Mammary epithelial cell (primary cell): Measurements from ENCODE around the gene SLC15A3.

Experiments
- EZH2 ChIP-seq: IDR thresholded peaks from 2 replicates; pipeline ENCODE4 v1.6.1; 2012; ENCODE audit warnings: low read length, inconsistent platforms, borderline replicate concordance
- TF ChIP-seq, protein P1 (sequence below), 2 donors: IDR thresholded peaks in 1 of 2; conservative IDR thresholded peaks in 1 of 2; 2 replicates each; pipeline ENCODE4 v1.5.1; 2011 to 2012; ENCODE audit warnings: inconsistent platforms in 2 of 2, low read length in 2 of 2, mild to moderate bottlenecking in 2 of 2, control low read depth in 1 of 2, low read depth in 1 of 2; ENCODE audit not compliant: insufficient read depth in 1 of 2; ENCODE audit errors: extremely low read depth in 1 of 2

DNA sequence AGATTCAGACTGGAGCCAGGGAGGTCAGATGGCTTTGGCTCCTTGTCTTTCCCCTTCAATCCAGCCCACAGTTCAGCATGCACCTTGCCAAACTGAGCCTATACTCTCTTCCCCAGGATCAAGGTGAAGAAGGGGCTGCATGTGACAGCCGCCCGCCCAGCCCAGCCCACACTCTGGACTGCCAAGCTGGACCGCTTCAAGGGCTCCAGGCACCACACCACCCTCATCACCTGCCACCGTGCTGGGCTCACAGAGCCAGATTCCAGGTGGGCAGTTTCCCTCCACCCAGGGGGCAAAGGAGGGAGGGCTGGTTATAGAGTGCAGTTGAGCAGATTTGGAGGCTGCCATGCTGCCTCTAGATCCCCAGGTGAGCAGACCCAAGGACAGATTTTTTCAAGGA lies 21.6 kb downstream of the SLC15A3 start:
- TF ChIP-seq, protein P1, sequence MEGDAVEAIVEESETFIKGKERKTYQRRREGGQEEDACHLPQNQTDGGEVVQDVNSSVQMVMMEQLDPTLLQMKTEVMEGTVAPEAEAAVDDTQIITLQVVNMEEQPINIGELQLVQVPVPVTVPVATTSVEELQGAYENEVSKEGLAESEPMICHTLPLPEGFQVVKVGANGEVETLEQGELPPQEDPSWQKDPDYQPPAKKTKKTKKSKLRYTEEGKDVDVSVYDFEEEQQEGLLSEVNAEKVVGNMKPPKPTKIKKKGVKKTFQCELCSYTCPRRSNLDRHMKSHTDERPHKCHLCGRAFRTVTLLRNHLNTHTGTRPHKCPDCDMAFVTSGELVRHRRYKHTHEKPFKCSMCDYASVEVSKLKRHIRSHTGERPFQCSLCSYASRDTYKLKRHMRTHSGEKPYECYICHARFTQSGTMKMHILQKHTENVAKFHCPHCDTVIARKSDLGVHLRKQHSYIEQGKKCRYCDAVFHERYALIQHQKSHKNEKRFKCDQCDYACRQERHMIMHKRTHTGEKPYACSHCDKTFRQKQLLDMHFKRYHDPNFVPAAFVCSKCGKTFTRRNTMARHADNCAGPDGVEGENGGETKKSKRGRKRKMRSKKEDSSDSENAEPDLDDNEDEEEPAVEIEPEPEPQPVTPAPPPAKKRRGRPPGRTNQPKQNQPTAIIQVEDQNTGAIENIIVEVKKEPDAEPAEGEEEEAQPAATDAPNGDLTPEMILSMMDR (conservative IDR thresholded peaks at IDR 0.05 in 1 of 2, IDR thresholded peaks at IDR 0.05 in 1 of 2; ENCODE audit: extremely low read depth in 1 of 2, insufficient read depth in 1 of 2, low read depth in 1 of 2, low read length in 2 of 2) = no peak
- no peak for TF ChIP-seq EZH2
